ENCODE results near the gene DNTTIP2.
A peak's percentile ranks its signal among the peaks of the same experiment; 100 is the strongest.
"Not testable (repeated sequence)": the region's sequence is repeated elsewhere in the genome, so short reads cannot be mapped to it uniquely, and the experiment has no call there.

Gene DNTTIP2

GRCh38 chr1:93840956-93841482 lies 38.0 kb downstream of the DNTTIP2 start:
- no peak for DNase-seq (ENCODE audit: low read depth in 2 of 2)

DNA sequence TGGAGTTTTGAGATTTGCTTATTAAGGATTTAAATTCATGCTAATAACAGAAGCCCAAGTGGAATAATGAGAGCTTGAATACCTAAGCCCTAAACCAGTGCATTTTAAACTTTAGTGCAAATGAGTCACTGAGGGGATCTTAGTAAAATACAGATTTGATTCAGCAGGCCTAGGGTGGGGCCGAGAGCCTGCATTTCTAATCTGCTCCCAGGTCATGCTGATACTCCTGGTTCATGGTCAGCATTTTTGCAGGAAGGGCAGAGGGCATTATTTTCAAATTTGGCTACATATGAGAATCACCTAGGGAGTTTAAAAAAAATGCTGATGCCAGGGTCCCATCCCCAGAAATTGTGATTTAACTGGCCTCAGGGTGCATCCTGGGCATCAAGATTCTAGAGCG lies 39.3 kb downstream of the DNTTIP2 start:
- DNase-seq (ENCODE audit: low read depth in 2 of 2) = no peak

DNA sequence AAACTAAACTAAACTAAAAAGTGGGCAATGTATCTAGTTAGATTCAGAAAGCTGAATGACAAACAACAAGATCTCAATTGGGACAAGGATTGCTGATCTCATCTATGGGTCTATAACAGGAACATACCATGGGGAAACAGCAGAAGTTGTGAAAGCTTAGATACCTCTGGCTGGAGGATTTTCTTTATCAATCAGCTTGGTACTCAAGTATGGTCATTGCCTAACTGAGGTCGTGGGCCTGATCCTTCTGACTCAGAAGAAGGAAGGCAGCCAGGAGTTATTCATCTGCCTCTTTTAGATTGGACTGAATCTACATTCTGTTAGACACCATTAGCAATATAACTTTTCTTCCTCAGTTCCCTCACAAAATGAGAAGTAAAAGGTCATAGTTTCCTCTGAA lies 39.7 kb downstream of the DNTTIP2 start:
- peak; percentile 50 to 51 for DNase-seq (ENCODE audit: low read depth in 2 of 2)

- DNase-seq (ENCODE audit: low read depth in 2 of 2) = no peak
These were observed 41.0 kb downstream of the DNTTIP2 start for GRCh38 chr1:93837961-93838360.

DNA sequence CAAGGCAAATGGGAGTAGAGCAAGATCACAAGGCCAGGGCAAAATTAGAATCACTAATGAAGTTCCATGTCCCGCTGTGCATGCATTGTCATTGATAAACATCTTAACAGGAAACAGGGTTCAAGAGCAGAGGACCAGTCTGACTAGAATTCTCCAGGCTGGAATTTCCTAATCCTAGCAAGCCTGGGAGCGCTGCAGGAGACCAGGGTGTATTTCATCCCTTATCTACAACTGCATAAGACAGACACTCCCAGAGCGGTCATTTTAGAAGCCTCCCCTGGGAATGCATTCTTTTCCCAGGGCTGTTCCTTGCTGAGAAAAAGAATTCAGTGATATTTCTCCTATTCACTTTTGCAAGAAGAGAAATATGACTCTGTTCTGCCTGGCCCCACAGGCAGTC lies 45.7 kb downstream of the DNTTIP2 start:
- DNase-seq (ENCODE audit: low read depth in 2 of 2) = not testable (repeated sequence)

DNA sequence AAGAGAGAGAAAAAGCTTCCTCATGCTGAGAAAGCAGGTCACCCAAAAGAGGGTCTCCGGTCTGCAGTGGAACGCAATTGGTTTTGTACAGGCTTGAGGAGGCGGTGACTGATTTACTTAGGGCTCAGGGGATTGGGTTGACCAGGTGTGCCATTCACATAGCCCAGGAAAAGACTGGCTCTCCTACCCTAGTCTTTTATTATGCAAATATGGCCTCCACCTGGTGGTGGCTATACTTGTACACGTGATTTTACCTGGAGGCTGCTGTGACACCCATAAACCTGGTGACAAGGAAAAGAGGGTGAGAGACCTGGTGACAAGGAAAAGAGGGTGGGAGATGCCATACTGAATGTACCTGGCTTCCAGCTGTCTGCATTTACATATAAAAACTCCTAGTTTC lies 49.9 kb downstream of the DNTTIP2 start:
- DNase-seq (ENCODE audit: low read depth in 2 of 2) = no peak

GRCh38 chr1:93828367-93828755 lies 50.6 kb downstream of the DNTTIP2 start:
- no peak for DNase-seq (ENCODE audit: low read depth in 2 of 2)

GRCh38 chr1:93827633-93828366 lies 51.2 kb downstream of the DNTTIP2 start:
- no peak for DNase-seq (ENCODE audit: low read depth in 2 of 2)

- DNase-seq (ENCODE audit: low read depth in 2 of 2) = no peak
These were observed 51.9 kb downstream of the DNTTIP2 start for GRCh38 chr1:93827128-93827527.

DNA sequence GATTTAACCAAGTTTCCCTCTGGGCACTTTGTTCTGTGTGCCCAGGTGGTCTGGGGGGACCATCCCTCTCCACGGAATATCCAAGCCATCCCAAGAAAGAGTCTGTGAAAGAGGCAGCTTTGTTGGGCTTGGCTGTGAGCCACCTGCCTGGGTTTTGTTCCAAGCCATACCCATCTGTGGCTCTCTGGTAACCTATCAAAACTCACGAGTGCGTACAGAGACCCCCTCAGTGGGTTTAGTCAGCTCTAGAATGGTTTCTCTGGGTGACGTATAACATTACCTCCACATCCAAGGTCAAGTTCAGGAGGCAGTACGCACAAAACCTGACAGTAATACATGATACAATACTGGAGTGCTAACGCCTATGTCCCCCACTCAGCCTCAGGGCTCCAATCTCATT lies 54.2 kb downstream of the DNTTIP2 start:
- no peak for DNase-seq (ENCODE audit: low read depth in 2 of 2)

DNA sequence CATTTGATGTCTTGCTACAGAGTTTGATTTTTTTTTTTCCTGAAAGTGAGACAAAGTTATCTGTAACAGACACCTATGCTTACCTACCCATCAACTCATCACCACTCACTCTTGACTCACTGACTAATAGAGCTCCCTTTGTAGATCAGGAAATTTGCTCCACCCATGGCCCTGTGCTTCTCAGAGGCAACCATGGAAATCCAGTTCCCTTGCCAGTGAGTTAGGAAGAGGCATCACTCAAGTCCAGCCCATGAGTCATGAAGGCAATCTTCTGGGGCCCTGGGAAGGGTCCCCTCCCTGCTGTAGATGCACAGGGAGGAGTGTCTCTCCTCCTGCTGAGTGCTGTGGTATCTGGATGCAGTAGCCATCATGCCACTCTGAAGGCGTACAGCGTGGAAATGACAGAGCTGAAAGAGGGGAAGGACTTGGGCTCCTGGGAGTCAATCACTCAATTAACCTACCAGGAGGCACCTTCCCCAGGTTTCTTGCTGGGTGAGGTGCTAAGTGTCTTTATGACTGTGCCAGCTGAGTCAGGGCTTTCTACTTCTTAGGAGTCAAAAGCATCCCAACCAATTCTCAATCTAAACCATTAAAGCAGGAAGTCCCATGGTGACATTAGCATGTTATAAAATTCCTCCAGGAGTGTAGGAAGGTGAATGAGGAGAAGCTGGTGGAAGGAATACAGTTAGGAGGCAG lies 56.1 kb downstream of the DNTTIP2 start:
- no peak for DNase-seq (ENCODE audit: low read depth in 2 of 2)

DNA sequence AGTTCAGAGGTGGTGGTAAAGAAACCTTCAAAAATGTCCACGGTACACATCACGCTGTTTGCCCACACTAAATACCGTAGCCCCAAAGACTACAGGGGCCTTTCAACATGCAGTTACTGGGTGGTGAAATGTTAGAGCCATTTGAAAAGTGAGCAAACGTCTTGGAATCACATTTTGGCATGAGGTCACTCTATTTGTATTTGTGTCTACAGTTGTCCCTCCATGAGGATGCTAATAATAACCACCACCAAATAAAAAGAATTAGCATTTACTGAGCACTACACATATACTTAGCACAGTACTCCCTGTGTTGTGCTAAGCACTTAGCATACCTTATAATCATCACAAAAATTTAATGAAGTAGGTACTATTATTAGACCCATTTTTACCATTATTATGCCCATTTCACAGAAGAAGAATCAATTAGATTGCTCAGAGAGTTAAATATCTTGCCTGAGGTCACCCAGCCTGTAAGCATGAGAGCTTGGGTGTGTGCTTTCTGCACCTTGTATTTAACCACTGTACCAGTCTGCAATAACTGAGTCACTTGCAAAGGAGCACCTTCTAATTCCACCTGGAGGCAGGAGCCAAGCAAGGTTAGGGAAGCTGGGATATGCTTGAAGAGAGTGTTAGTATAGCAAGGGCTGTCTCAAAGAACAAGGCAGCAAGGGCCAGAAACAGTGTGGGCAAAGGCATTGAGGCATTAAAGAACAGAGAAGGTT lies 57.4 kb downstream of the DNTTIP2 start:
- DNase-seq (ENCODE audit: low read depth in 2 of 2) = no peak

DNA sequence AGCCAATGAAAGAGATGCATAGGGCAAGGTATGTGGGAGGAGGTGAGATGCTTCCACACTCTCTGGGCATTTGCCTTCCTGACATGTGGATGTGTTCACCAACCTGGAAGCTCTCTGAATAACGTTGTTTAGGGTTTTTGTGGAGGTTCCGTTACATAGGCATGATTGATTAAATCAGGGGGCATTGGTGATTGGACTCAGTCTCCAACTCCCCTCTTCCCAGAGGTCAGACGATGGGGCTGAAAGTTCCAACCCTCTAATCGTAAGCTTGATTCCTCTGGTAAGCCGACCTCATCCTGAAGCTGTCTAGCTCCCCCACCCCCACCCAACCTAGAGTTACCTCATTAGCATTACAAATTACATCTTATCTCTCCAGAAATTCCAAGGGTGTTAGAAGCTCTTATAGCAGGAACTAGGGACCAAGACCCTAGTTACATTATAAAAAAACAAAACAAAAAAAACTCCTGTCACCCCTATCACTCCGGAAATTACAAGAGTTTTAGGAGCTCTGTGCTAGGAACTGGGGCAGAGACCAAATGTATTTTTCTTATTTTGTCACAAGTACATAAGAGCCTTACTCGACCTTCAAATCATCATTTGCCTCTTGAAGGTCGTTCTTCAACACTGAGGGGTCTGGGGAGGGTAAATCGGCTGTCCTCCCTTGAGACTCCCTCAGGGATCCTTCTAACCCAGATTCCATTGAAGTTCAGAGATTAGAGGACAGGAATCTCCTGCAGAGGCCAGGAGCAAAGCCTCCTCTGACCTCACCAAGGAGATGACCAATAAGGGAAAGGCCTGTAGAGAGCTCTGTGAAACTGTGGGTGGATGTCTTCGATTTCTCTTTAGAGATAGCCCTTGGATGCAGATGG lies 58.2 kb downstream of the DNTTIP2 start:
- no peak for DNase-seq (ENCODE audit: low read depth in 2 of 2)

DNA sequence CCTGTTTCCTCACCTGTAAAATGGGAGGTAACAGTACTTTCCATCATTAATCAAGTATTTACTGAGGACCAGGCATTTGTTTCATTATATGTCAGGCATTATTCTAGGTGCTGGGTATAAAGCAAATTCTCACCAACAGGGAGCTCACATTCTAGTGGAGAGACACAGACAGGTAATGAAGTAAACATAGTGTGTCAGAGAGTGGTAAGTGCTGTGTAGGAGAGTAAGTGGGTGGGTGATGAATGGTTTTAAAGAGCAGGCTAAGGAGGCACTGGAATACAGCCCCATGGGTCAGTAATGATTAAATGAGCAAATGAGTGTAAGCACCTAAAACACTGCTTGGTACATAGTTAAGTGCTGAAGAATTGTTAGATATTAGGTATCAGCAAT lies 60.4 kb downstream of the DNTTIP2 start:
- DNase-seq (ENCODE audit: low read depth in 2 of 2) = no peak

GRCh38 chr1:93817819-93818569 lies 61.0 kb downstream of the DNTTIP2 start:
- DNase-seq (ENCODE audit: low read depth in 2 of 2) = no peak

DNA sequence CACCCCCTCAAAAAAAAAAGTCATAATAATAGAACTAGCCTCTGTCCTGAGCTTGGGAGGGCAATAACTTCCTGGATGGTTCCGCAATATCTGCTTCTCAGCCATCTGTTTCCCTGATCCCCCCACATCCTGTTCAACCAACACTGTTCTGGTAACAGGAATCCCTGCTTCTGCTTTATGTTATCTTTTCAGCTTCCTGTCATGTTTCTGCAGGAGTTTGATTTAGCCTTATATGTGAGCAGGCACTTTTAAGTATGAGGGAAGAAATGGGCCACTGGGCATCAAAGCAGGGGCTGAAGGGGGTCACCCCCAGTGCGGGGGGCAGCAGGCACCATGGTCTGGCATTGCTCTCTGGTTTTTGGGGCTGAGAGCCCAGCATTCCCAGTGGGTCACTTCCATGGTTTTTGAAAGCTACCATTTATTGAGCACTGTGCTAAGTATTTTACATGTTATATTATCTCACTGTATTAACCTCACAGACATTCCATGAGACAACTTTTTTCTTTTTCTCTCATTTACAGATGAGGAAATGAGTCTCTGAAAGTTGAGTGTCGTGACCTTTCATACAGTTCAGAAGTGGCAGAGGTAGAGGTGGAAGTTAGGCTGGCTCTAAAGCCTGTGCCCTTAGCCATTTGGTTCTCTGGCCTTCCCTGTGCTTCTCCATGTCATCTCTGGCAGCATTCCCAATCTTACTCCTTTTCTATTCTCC lies 61.9 kb downstream of the DNTTIP2 start:
- DNase-seq (ENCODE audit: low read depth in 2 of 2) = peak in 1 of 2 experiments; percentile 48

Measured in fibroblast of skin of left biceps (primary cell).